Erythroblast (primary cell): ENCODE results near the gene CDH11.

Experiments used
- GATA1 ChIP-seq: IDR thresholded peaks from 2 replicates; pipeline ENCODE4 v1.6.1; 2011; ENCODE audit warnings: low read depth, mild to moderate bottlenecking, control low read depth, low read length, moderate library complexity
- POLR2A ChIP-seq: IDR thresholded peaks from 2 replicates; pipeline ENCODE4 v1.6.1; 2011; ENCODE audit warnings: mild to moderate bottlenecking, low read length

GRCh38 chr16:65117811-65118448, 3.9 kb downstream of the CDH11 start:
- TF ChIP-seq POLR2A (no peak), GATA1 (no peak)
